GM23338 (cell line): ENCODE data around the gene MRPS6. TPM values are rescaled to one million over a fixed set of nuclear protein-coding genes. Genes with fewer than 3 reads are reported as not detected.

Experiments
- ATAC-seq: fragments of 200-7000 bp; cut with Tn5 transposase; 3 replicates; pipeline ENCODE4 v1.9.1; 2020
- DNase-seq: peaks from one replicate; pipeline ENCODE4 v3.0.0-alpha.2; 2015; ENCODE audit warnings: low spot score
- H2AFZ ChIP-seq: fragments of 200-600 bp; sonication (generic); 2 replicates; pipeline ENCODE4 v1.8.0; 2016; ENCODE audit warnings: antibody characterized with exemption, mild to moderate bottlenecking, moderate library complexity
- H3F3A ChIP-seq: fragments of 200-600 bp; sonication (generic); replicated peaks from 2 replicates; pipeline ENCODE4 v1.8.0; 2017; ENCODE audit warnings: antibody characterized with exemption, mixed run types, low read depth
- H3K27ac ChIP-seq: fragments of 200-600 bp; sonication (generic); 2 replicates; pipeline ENCODE4 v1.6.1; 2016; ENCODE audit warnings: low read depth
- H3K27me3 ChIP-seq: fragments of 200-600 bp; sonication (generic); 2 replicates; pipeline ENCODE4 v1.8.0; 2016; ENCODE audit warnings: mild to moderate bottlenecking, mixed run types, moderate library complexity; ENCODE audit not compliant: insufficient read depth
- H3K36me3 ChIP-seq: fragments of 200-600 bp; sonication (generic); 2 replicates; pipeline ENCODE4 v1.8.0; 2016; ENCODE audit warnings: mild to moderate bottlenecking; ENCODE audit not compliant: insufficient read depth
- H3K4me1 ChIP-seq: fragments of 200-600 bp; sonication (generic); 2 replicates; pipeline ENCODE4 v1.8.0; 2016; ENCODE audit warnings: mild to moderate bottlenecking, moderate library complexity; ENCODE audit not compliant: insufficient read depth
- H3K4me2 ChIP-seq: fragments of 200-600 bp; sonication (generic); 2 replicates; pipeline ENCODE4 v1.7.1; 2017; ENCODE audit warnings: mixed run types
- H3K4me3 ChIP-seq: fragments of 200-600 bp; sonication (generic); 2 replicates; pipeline ENCODE4 v1.6.1; 2016; ENCODE audit warnings: mixed run types
- H3K79me2 ChIP-seq: fragments of 200-600 bp; sonication (generic); replicated peaks from 2 replicates; pipeline ENCODE4 v1.8.0; 2017; ENCODE audit warnings: mild to moderate bottlenecking; ENCODE audit not compliant: insufficient read depth
- H3K9me2 ChIP-seq: fragments of 200-600 bp; sonication (generic); 2 replicates; pipeline ENCODE4 v1.8.0; 2017; ENCODE audit not compliant: insufficient read depth
- H4K20me1 ChIP-seq: fragments of 200-600 bp; sonication (generic); replicated peaks from 2 replicates; pipeline ENCODE4 v1.8.0; 2017; ENCODE audit warnings: mild to moderate bottlenecking; ENCODE audit not compliant: insufficient read depth
- H3K27ac Mint-ChIP-seq: 2 replicates; pipeline ENCODE4 v1.8.0; 2020; ENCODE audit warnings: inconsistent platforms, mild to moderate bottlenecking, moderate library complexity, mixed read lengths
- H3K27me3 Mint-ChIP-seq: 3 replicates; pipeline ENCODE4 v1.8.0; 2022; ENCODE audit warnings: low read depth, mild to moderate bottlenecking, moderate library complexity, mixed read lengths, inconsistent platforms; ENCODE audit not compliant: insufficient read depth, poor library complexity
- H3K36me3 Mint-ChIP-seq: 3 replicates; pipeline ENCODE4 v1.8.0; 2021; ENCODE audit warnings: low read depth, mild to moderate bottlenecking, inconsistent platforms, moderate library complexity, mixed read lengths
- H3K4me1 Mint-ChIP-seq: 3 replicates; pipeline ENCODE4 v1.8.0; 2020; ENCODE audit warnings: mild to moderate bottlenecking, inconsistent platforms, mixed read lengths
- H3K4me3 Mint-ChIP-seq: 3 replicates; pipeline ENCODE4 v1.8.0; 2021; ENCODE audit warnings: moderate library complexity, mild to moderate bottlenecking, inconsistent platforms, mixed read lengths
- H3K9me3 Mint-ChIP-seq: 3 replicates; pipeline ENCODE4 v1.8.0; 2020; ENCODE audit warnings: moderate library complexity, mild to moderate bottlenecking, inconsistent platforms, mixed read lengths
- CREB1 ChIP-seq: fragments of 250-450 bp; sonication (Bioruptor Pico); IDR thresholded peaks from 2 replicates; pipeline ENCODE4 v1.5.0; 2020; ENCODE audit warnings: low read depth, mild to moderate bottlenecking, moderate library complexity
- CTCF ChIP-seq, 2 experiments: fragments of 200-600 bp in 1 of 2; sonication (generic) in 1 of 2; conservative IDR thresholded peaks; 2 replicates each; pipeline versions ENCODE4 v1.5.1 to v1.6.1; 2016 to 2017; ENCODE audit warnings: antibody characterized with exemption in 2 of 2, low read depth in 2 of 2, mild to moderate bottlenecking in 2 of 2, moderate library complexity in 1 of 2
- EZH2 ChIP-seq: fragments of 200-600 bp; sonication (generic); IDR thresholded peaks from one replicate; pipeline ENCODE4 v1.8.0; 2017; ENCODE audit warnings: antibody characterized with exemption, mild to moderate bottlenecking, low read depth; ENCODE audit not compliant: unreplicated experiment
- JUNB ChIP-seq: IDR thresholded peaks from one replicate; pipeline ENCODE4 v1.6.1; 2016; ENCODE audit warnings: antibody characterized with exemption; ENCODE audit not compliant: unreplicated experiment
- NANOG ChIP-seq: IDR thresholded peaks from 2 replicates; pipeline ENCODE4 v1.6.1; 2016; ENCODE audit warnings: antibody characterized with exemption, borderline replicate concordance
- ZNF331 ChIP-seq: fragments of 250-450 bp; sonication (Bioruptor Pico); IDR thresholded peaks from 2 replicates; pipeline ENCODE4 v1.5.0; 2020; ENCODE audit warnings: low read depth, mild to moderate bottlenecking, moderate library complexity
- ZNF462 ChIP-seq: fragments of 250-450 bp; sonication (Bioruptor Pico); IDR thresholded peaks from 2 replicates; pipeline ENCODE4 v1.5.0; 2020; ENCODE audit warnings: mild to moderate bottlenecking, moderate library complexity
- polyA plus RNA-seq: library from polyadenylated mRNA; unstranded; fragments of >200 nt; fragmentation: Nextera tagmentation; extraction: Ambion mirVana; gene quantifications from 2 replicates; pipeline ENCODE4 v1.2.1, GENCODE V29; 2016
- total RNA-seq: library from RNA; depleted of rRNA; stranded (reverse); fragments of >200 nt; shearing (Covaris generic); gene quantifications from 2 replicates; pipeline ENCODE4 v1.2.3, GENCODE V29; 2014

MRPS6 gene
- total and polyA plus RNA-seq, 2 experiments from 2014 or later = 80.5 to 242 TPM

GRCh38 chr21:34154878-34155277, 81.5 kb downstream of the MRPS6 start (continued):
- TF ChIP-seq ZNF462 (CRISPR knock-in tag) (no peak), CREB1 (CRISPR knock-in tag) (no peak), JUNB (no peak), ZNF331 (CRISPR knock-in tag) (no peak), NANOG (no peak)

- H2AFZ ChIP-seq = no peak overlapping the region
- no peaks in the 10 kb centered on the region for H3K36me3 ChIP-seq
- peaks cover 8% of the 10 kb centered on the region for H3K27me3 Mint-ChIP-seq
- H3K4me1 Mint-ChIP-seq = 0 out of 3 replicates have a peak, but pooled peaks cover 4% of the 10 kb centered on the region
- ATAC-seq = no peak
- 0 out of 2 replicates have a peak, but pooled peaks cover 4% of the 10 kb centered on the region for H3K9me2 ChIP-seq
- H3K27ac Mint-ChIP-seq = no peak overlapping the region
- no peaks in the 10 kb centered on the region for H4K20me1 ChIP-seq
- no peaks in the 10 kb centered on the region for H3K27me3 ChIP-seq
- no peak overlapping the region for H3K27ac ChIP-seq
- no peak overlapping the region for H3K4me2 ChIP-seq
- no peak for DNase-seq
- H3K4me1 ChIP-seq = peaks cover 10% of the 10 kb centered on the region; the same call in 1 of the 2 replicates
- no peaks in the 10 kb centered on the region for H3F3A ChIP-seq
- H3K4me3 ChIP-seq = no peak overlapping the region
- peaks cover 30% of the 10 kb centered on the region for H3K36me3 Mint-ChIP-seq
- H3K4me3 Mint-ChIP-seq = no peak overlapping the region
- H3K79me2 ChIP-seq = no peaks in the 10 kb centered on the region
- peaks cover 24% of the 10 kb centered on the region for H3K9me3 Mint-ChIP-seq
- no peak for TF ChIP-seq NANOG
- TF ChIP-seq ZNF331 (CRISPR knock-in tag) = no peak
- no peak for TF ChIP-seq EZH2
- no peak for TF ChIP-seq ZNF462 (CRISPR knock-in tag)
- no peak for TF ChIP-seq CREB1 (CRISPR knock-in tag)
- no peak for TF ChIP-seq JUNB
- no peak for TF ChIP-seq CTCF (conservative IDR thresholded peaks at IDR 0.05; ENCODE audit: low read depth in 2 of 2)
Measured at GRCh38 chr21:34156957-34157356, 83.6 kb downstream of the MRPS6 start.
